Neural cell (in vitro differentiated cells): Measurements from ENCODE around the gene NUP210. TPM values are rescaled to one million over a fixed set of nuclear protein-coding genes. Genes with fewer than 3 reads are reported as not detected.

Experiments used
- H2AFZ ChIP-seq: fragments of 200-600, 300-800 bp; sonication (generic), shearing (Covaris generic); 2 replicates; pipeline ENCODE4 v1.6.0; 2014; ENCODE audit warnings: low read depth, mild to moderate bottlenecking, antibody characterized with exemption, low read length, moderate library complexity
- H3F3A ChIP-seq: fragments of 200-600 bp; shearing (Covaris generic); 2 replicates; pipeline ENCODE4 v1.6.1; 2016; ENCODE audit warnings: mild to moderate bottlenecking, moderate library complexity, mixed read lengths, antibody characterized with exemption, low read length; ENCODE audit not compliant: insufficient read depth, poor library complexity, severe bottlenecking
- H3K27ac ChIP-seq: fragments of 200-600, 300-800 bp; sonication (generic), shearing (Covaris generic); 2 replicates; pipeline ENCODE4 v1.5.1; 2014; ENCODE audit warnings: mild to moderate bottlenecking, low read length, moderate library complexity
- H3K27me3 ChIP-seq: fragments of 300-800, 200-600 bp; sonication (generic), shearing (Covaris generic); 2 replicates; pipeline ENCODE4 v1.6.0; 2014; ENCODE audit warnings: mild to moderate bottlenecking, low read depth, low read length, moderate library complexity; ENCODE audit not compliant: insufficient read depth
- H3K36me3 ChIP-seq: fragments of 300-800, 200-600 bp; sonication (generic), shearing (Covaris generic); 2 replicates; pipeline ENCODE4 v1.5.1; 2014; ENCODE audit warnings: mild to moderate bottlenecking, antibody characterized with exemption, low read length, moderate library complexity; ENCODE audit not compliant: insufficient read depth
- H3K4me2 ChIP-seq: fragments of 300-800, 200-600 bp; sonication (generic), shearing (Covaris generic); 2 replicates; pipeline ENCODE4 v1.6.0; 2014; ENCODE audit warnings: mild to moderate bottlenecking, low read length
- H3K4me3 ChIP-seq: fragments of 300-800, 200-600 bp; sonication (generic), shearing (Covaris generic); 2 replicates; pipeline ENCODE4 v1.5.1; 2014; ENCODE audit warnings: mild to moderate bottlenecking, low read length, moderate library complexity
- H3K79me2 ChIP-seq: fragments of 200-600 bp; shearing (Covaris generic); replicated peaks from 2 replicates; pipeline ENCODE4 v1.6.0; 2014; ENCODE audit warnings: mild to moderate bottlenecking, low read length, moderate library complexity; ENCODE audit not compliant: insufficient read depth
- H3K9ac ChIP-seq: fragments of 300-800, 200-600 bp; sonication (generic), shearing (Covaris generic); 2 replicates; pipeline ENCODE4 v1.6.1; 2016; ENCODE audit warnings: mild to moderate bottlenecking, low read length, mixed read lengths
- H3K9me2 ChIP-seq: fragments of 200-600 bp; shearing (Covaris generic); 2 replicates; pipeline ENCODE4 v1.6.1; 2016; ENCODE audit warnings: mild to moderate bottlenecking, low read length, mixed read lengths; ENCODE audit not compliant: insufficient read depth
- H3K9me3 ChIP-seq: fragments of 200-600, 300-800 bp; sonication (generic), shearing (Covaris generic); 2 replicates; pipeline ENCODE4 v1.6.1; 2016; ENCODE audit warnings: mild to moderate bottlenecking, mixed run types, low read length, moderate library complexity, mixed read lengths
- H4K20me1 ChIP-seq: fragments of 200-600 bp; shearing (Covaris generic); 2 replicates; pipeline ENCODE4 v1.6.1; 2016; ENCODE audit warnings: mild to moderate bottlenecking, mixed run types; ENCODE audit not compliant: insufficient read depth
- CTCF ChIP-seq: fragments of 450-650 bp; IDR thresholded peaks from 2 replicates; pipeline ENCODE4 v1.5.1; 2014; ENCODE audit warnings: antibody characterized with exemption, mild to moderate bottlenecking, moderate library complexity; ENCODE audit not compliant: poor library complexity, severe bottlenecking
- EP300 ChIP-seq: fragments of 450-650 bp; conservative IDR thresholded peaks from 2 replicates; pipeline ENCODE4 v1.6.1; 2014; ENCODE audit warnings: antibody characterized with exemption, mild to moderate bottlenecking, moderate library complexity; ENCODE audit not compliant: poor library complexity, severe bottlenecking
- EZH2 ChIP-seq: fragments of 200-600, 300-800 bp; shearing (Covaris generic), sonication (generic); IDR thresholded peaks from 2 replicates; pipeline ENCODE4 v1.6.1; 2014; ENCODE audit warnings: antibody characterized with exemption, low read length, borderline replicate concordance, mild to moderate bottlenecking; ENCODE audit not compliant: insufficient read depth, poor library complexity, severe bottlenecking
- MXI1 ChIP-seq: fragments of 450-650 bp; conservative IDR thresholded peaks from 2 replicates; pipeline ENCODE4 v1.6.1; 2014; ENCODE audit warnings: antibody characterized with exemption, mild to moderate bottlenecking; ENCODE audit not compliant: poor library complexity, severe bottlenecking
- POLR2AphosphoS5 ChIP-seq: IDR thresholded peaks from 2 replicates; pipeline ENCODE4 v1.6.1; 2012
- RAD21 ChIP-seq: fragments of 450-650 bp; conservative IDR thresholded peaks from 2 replicates; pipeline ENCODE4 v1.6.1; 2014; ENCODE audit warnings: antibody characterized with exemption, mild to moderate bottlenecking, moderate library complexity
- REST ChIP-seq: IDR thresholded peaks from 2 replicates; pipeline ENCODE4 v1.6.1; 2012; ENCODE audit warnings: borderline replicate concordance
- SMC3 ChIP-seq: fragments of 450-650 bp; conservative IDR thresholded peaks from 2 replicates; pipeline ENCODE4 v1.6.1; 2014; ENCODE audit warnings: antibody characterized with exemption, mild to moderate bottlenecking, moderate library complexity; ENCODE audit not compliant: poor library complexity
- TAF1 ChIP-seq: IDR thresholded peaks from 2 replicates; pipeline ENCODE4 v1.6.1; 2012; ENCODE audit warnings: low read depth
- polyA plus RNA-seq: library from polyadenylated mRNA; depleted of rRNA; stranded (reverse); fragments of >200 nt; gene quantifications from 2 replicates; pipeline ENCODE4 v1.2.3, GENCODE V29; 2014

The NUP210 gene
- polyA plus RNA-seq, 1 donor from 2014 or later, result 8.2 TPM

DNA sequence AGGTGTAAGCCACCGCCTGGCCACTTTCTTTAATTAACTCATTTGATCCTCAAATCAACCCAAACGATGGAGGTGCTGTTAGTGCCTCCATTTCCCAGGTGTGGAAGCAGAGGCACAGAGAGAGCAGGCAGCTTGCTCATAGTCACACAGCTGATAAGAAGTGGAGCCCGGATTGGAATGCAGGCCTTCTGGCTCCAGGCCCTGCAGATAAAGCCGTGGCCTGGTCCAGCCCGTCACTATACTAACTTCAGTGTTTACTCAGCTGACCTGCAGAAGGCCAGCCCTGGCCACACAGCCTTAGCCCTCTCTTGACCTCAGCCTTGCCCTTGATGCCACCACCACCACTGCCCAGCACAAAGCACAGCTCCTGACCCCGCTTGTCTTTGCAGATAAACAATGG lies 116.7 kb downstream of the NUP210 start:
- Histone ChIP-seq H3K9me3 (no peaks in the 10 kb centered on the region), H3K36me3 (no peaks in the 10 kb centered on the region), H3K27me3 (no peaks in the 10 kb centered on the region), H3F3A (no peaks in the 10 kb centered on the region), H3K4me2 (no peak overlapping the region), H2AFZ (no peak overlapping the region), H3K79me2 (no peaks in the 10 kb centered on the region), H3K9me2 (no peaks in the 10 kb centered on the region), H3K27ac (no peak overlapping the region), H3K4me3 (no peak overlapping the region), H3K9ac (no peak overlapping the region), H4K20me1 (no peaks in the 10 kb centered on the region)
- TF ChIP-seq REST (no peak), RAD21 (no peak), CTCF (no peak), TAF1 (no peak), POLR2AphosphoS5 (no peak), MXI1 (no peak), EP300 (no peak), EZH2 (no peak), SMC3 (no peak)

GRCh38 chr3:13301286-13301987 lies 118.7 kb downstream of the NUP210 start:
- Histone ChIP-seq H3K4me2 (no peak overlapping the region), H3K4me3 (no peak overlapping the region), H3K9ac (no peak overlapping the region), H3K9me2 (no peaks in the 10 kb centered on the region), H4K20me1 (no peaks in the 10 kb centered on the region), H3K9me3 (no peaks in the 10 kb centered on the region), H3F3A (no peaks in the 10 kb centered on the region), H3K27me3 (no peaks in the 10 kb centered on the region), H3K27ac (no peak overlapping the region), H2AFZ (no peak overlapping the region), H3K36me3 (no peaks in the 10 kb centered on the region), H3K79me2 (no peaks in the 10 kb centered on the region)
- no peak for TF ChIP-seq CTCF
- no peak for TF ChIP-seq EP300
- TF ChIP-seq SMC3, result no peak
- TF ChIP-seq EZH2, result no peak
